Hepatocyte (in vitro differentiated cells): ENCODE measurements around the gene OR51L1. TPM values are rescaled to one million over a fixed set of nuclear protein-coding genes. Genes with fewer than 3 reads are reported as not detected.

Experiments used
- DNase-seq: peaks from one replicate; pipeline ENCODE4 v3.0.0-alpha.2; 2016; ENCODE audit warnings: low spot score
- H2AFZ ChIP-seq: fragments of 200-600 bp; sonication (generic); 2 replicates; pipeline ENCODE4 v1.6.0; 2016; ENCODE audit warnings: antibody characterized with exemption, mild to moderate bottlenecking
- H3K27ac ChIP-seq: fragments of 200-600 bp; sonication (generic); 2 replicates; pipeline ENCODE4 v1.5.1; 2016; ENCODE audit warnings: mild to moderate bottlenecking
- H3K27me3 ChIP-seq: fragments of 200-600 bp; sonication (generic); 2 replicates; pipeline ENCODE4 v1.6.1; 2016
- H3K36me3 ChIP-seq: fragments of 200-600 bp; sonication (generic); replicated peaks from 2 replicates; pipeline ENCODE4 v1.5.1; 2016; ENCODE audit warnings: low read depth; ENCODE audit not compliant: insufficient read depth
- H3K4me1 ChIP-seq: fragments of 200-600 bp; sonication (generic); 2 replicates; pipeline ENCODE4 v1.5.1; 2016; ENCODE audit warnings: mild to moderate bottlenecking, moderate library complexity; ENCODE audit not compliant: insufficient read depth
- H3K4me2 ChIP-seq: fragments of 200-600 bp; sonication (generic); 2 replicates; pipeline ENCODE4 v1.6.0; 2016
- H3K4me3 ChIP-seq: fragments of 200-600 bp; sonication (generic); 2 replicates; pipeline ENCODE4 v1.5.1; 2016; ENCODE audit warnings: mild to moderate bottlenecking
- H3K79me2 ChIP-seq: fragments of 200-600 bp; sonication (generic); 2 replicates; pipeline ENCODE4 v1.6.0; 2017; ENCODE audit warnings: mild to moderate bottlenecking
- H3K9me2 ChIP-seq: fragments of 200-600 bp; sonication (generic); replicated peaks from 2 replicates; pipeline ENCODE4 v1.6.0; 2017; ENCODE audit warnings: mild to moderate bottlenecking; ENCODE audit not compliant: insufficient read depth
- H3K9me3 ChIP-seq: fragments of 200-600 bp; sonication (generic); 2 replicates; pipeline ENCODE4 v1.5.1; 2016; ENCODE audit warnings: low read depth, mild to moderate bottlenecking
- H4K20me1 ChIP-seq: fragments of 200-600 bp; sonication (generic); 2 replicates; pipeline ENCODE4 v1.6.0; 2016; ENCODE audit warnings: mild to moderate bottlenecking; ENCODE audit not compliant: insufficient read depth, poor library complexity, severe bottlenecking
- CTCF ChIP-seq: fragments of 200-600 bp; sonication (generic); IDR thresholded peaks from 2 replicates; pipeline ENCODE4 v1.5.1; 2016; ENCODE audit warnings: antibody characterized with exemption, mild to moderate bottlenecking; ENCODE audit not compliant: poor library complexity
- EZH2 ChIP-seq: fragments of 200-600 bp; sonication (generic); IDR thresholded peaks from 2 replicates; pipeline ENCODE4 v1.6.1; 2016; ENCODE audit warnings: antibody characterized with exemption, mild to moderate bottlenecking, borderline replicate concordance
- EZH2phosphoT487 ChIP-seq: fragments of 200-600 bp; sonication (generic); IDR thresholded peaks from one replicate; pipeline ENCODE4 v1.6.1; 2018; ENCODE audit warnings: antibody characterized with exemption, mild to moderate bottlenecking, low read depth, moderate library complexity; ENCODE audit not compliant: unreplicated experiment, severe bottlenecking
- WGBS: methylation state at CpG from one replicate; pipeline ENCODE4 v1.1.6; 2016; ENCODE audit warnings: low lambda C conversion rate; ENCODE audit errors: missing lambda C conversion rate; 5-methylcytosine and 5-hydroxymethylcytosine counted together
- polyA plus RNA-seq: library from polyadenylated mRNA; unstranded; fragments of >200 nt; fragmentation: Nextera tagmentation; extraction: Ambion mirVana; gene quantifications from 2 replicates; pipeline ENCODE4 v1.2.1, GENCODE V29; 2016
- total RNA-seq: library from RNA; depleted of rRNA; stranded (reverse); fragments of >200 nt; gene quantifications from 2 replicates; pipeline ENCODE4 v1.2.3, GENCODE V29; 2014

OR51L1 gene
- total and polyA plus RNA-seq, 2 experiments from 2014 or later: not detected

- no peaks in the 10 kb centered on the region for H3K79me2 ChIP-seq
- no peak overlapping the region for H3K4me3 ChIP-seq
- H3K4me1 ChIP-seq: no peaks in the 10 kb centered on the region
- no peak overlapping the region for H3K27ac ChIP-seq
- 80% methylated on average over 2 of the region's 2 CpGs for WGBS
- DNase-seq: no peak
- no peaks in the 10 kb centered on the region for H4K20me1 ChIP-seq
- H3K36me3 ChIP-seq: no peaks in the 10 kb centered on the region
- no peaks in the 10 kb centered on the region for H3K9me2 ChIP-seq
- H3K4me2 ChIP-seq: no peak overlapping the region
- H3K9me3 ChIP-seq: no peaks in the 10 kb centered on the region
- no peaks in the 10 kb centered on the region for H3K27me3 ChIP-seq
- no peak overlapping the region for H2AFZ ChIP-seq
- no peak for TF ChIP-seq CTCF
- no peak for TF ChIP-seq EZH2
- TF ChIP-seq EZH2phosphoT487: no peak
These were observed 42.0 kb downstream of the OR51L1 start for GRCh38 chr11:5036669-5037068.

- Histone ChIP-seq H3K9me3 (no peaks in the 10 kb centered on the region), H3K4me2 (no peak overlapping the region), H3K4me1 (no peaks in the 10 kb centered on the region), H3K79me2 (no peaks in the 10 kb centered on the region), H3K36me3 (no peaks in the 10 kb centered on the region), H2AFZ (no peak overlapping the region), H4K20me1 (no peaks in the 10 kb centered on the region), H3K4me3 (no peak overlapping the region), H3K27me3 (no peaks in the 10 kb centered on the region), H3K9me2 (no peaks in the 10 kb centered on the region), H3K27ac (no peak overlapping the region)
- WGBS: 33% methylated on average over 2 of the region's 2 CpGs
- DNase-seq: no peak
- TF ChIP-seq CTCF (no peak), EZH2 (no peak), EZH2phosphoT487 (no peak)
These were observed 43.3 kb downstream of the OR51L1 start for GRCh38 chr11:5037926-5038325.

- H2AFZ ChIP-seq: no peak overlapping the region
- H3K4me1 ChIP-seq: no peaks in the 10 kb centered on the region
- H4K20me1 ChIP-seq: no peaks in the 10 kb centered on the region
- H3K27ac ChIP-seq: no peak overlapping the region
- TF ChIP-seq EZH2 (no peak), EZH2phosphoT487 (no peak), CTCF (no peak)
- no peak overlapping the region for H3K4me2 ChIP-seq
- H3K27me3 ChIP-seq: no peaks in the 10 kb centered on the region
- H3K36me3 ChIP-seq: no peaks in the 10 kb centered on the region
- DNase-seq: no peak
- WGBS: 84% methylated on average over 1 of the region's 1 CpG
- H3K9me3 ChIP-seq: no peaks in the 10 kb centered on the region
- H3K79me2 ChIP-seq: no peaks in the 10 kb centered on the region
- H3K4me3 ChIP-seq: no peak overlapping the region
- no peaks in the 10 kb centered on the region for H3K9me2 ChIP-seq
These were observed 43.7 kb downstream of the OR51L1 start for GRCh38 chr11:5038341-5038740.

GRCh38 chr11:5040876-5041275 is 46.2 kb downstream of the OR51L1 start:
- Histone ChIP-seq H4K20me1 (no peaks in the 10 kb centered on the region), H3K27me3 (no peaks in the 10 kb centered on the region), H3K36me3 (no peaks in the 10 kb centered on the region), H3K4me3 (no peak overlapping the region), H3K4me1 (no peaks in the 10 kb centered on the region), H3K9me2 (no peaks in the 10 kb centered on the region), H2AFZ (no peak overlapping the region), H3K4me2 (no peak overlapping the region), H3K27ac (no peak overlapping the region), H3K79me2 (no peaks in the 10 kb centered on the region), H3K9me3 (no peaks in the 10 kb centered on the region)
- 64% methylated on average over 4 of the region's 4 CpGs for WGBS
- TF ChIP-seq EZH2: no peak
- no peak for TF ChIP-seq EZH2phosphoT487
- no peak for TF ChIP-seq CTCF
- DNase-seq: no peak
